ENCODE data around the gene PPP1R2B.

PPP1R2B gene

DNA sequence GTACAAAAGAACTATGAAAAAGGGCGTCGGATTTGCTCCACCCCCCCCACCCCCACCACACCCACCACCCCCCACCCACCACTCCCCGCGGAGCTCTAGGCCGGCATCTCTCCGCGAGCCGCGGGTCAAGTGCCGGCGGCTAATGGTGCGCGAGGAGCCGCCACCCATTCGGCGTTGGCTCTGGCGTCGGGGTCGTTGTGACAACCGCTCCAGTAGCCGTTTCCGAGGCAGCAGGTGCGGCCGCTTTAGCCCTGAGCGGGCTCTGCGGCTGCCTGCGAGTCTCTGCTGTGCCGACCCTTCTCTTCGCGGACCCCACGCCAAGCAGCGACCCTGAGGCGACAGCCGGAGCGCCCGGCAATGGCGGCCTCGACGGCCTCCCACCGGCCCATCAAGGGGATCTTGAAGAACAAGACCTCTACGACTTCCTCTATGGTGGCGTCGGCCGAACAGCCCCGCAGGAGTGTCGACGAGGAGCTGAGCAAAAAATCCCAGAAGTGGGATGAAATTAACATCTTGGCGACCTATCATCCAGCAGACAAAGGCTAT, at the start of gene PPP1R2B:
TSS of gene PPP1R2B (plus strand) at position 90 of the 546 bp plus-strand sequence. CDS start at position 358, 268 bp downstream.
- H3K9ac ChIP-seq (ENCODE audit: low read depth, low read length): no peak within 1 kb of the TSS
- H3K4me1 ChIP-seq (ENCODE audit: insufficient read depth, low read length): no peaks in the 10 kb centered on the region
- H3K36me3 ChIP-seq (ENCODE audit: insufficient read depth, low read length): no peaks in the 10 kb centered on the region
- H3K9me3 ChIP-seq (ENCODE audit: control insufficient read depth, insufficient read depth, low read length): peaks cover 3% of the 10 kb centered on the region; the same call in 1 of the 2 replicates

- H3K9me3 ChIP-seq (ENCODE audit: control insufficient read depth, insufficient read depth, low read length): no peaks in the 10 kb centered on the region; the same call in 1 of the 2 replicates
- H3K4me1 ChIP-seq (ENCODE audit: insufficient read depth, low read length): peaks cover 72% of the 10 kb centered on the region
- no peaks in the 10 kb centered on the region for H3K36me3 ChIP-seq (ENCODE audit: insufficient read depth, low read length)
- H3K9ac ChIP-seq (ENCODE audit: low read depth, low read length): peak overlapping the region; percentile 19; the same call in 1 of the 2 replicates
Measured at GRCh38 chr5:156800929-156801328, 49.2 kb upstream of the PPP1R2B start.

DNA sequence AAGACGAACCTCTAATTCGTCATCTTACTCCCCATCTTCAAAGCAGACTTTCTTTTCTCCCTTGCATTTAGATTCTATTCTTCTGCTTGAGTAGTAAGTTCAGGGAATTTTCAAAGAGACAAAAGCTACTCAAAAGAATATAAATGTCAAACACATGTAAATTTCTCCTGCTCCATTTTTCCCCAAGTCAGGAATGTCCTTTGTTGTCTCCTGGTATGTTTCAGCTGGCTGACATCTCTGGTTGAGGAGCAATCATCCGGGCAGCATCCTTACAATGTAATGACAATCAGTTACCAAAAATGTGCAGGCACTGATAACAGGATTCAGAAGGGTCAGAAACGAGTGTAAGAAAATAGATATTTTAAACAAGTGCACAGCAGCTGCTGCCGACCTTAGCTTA, 47.6 kb upstream of the PPP1R2B start:
- Histone ChIP-seq H3K9me3 (ENCODE audit: control insufficient read depth, insufficient read depth, low read length) (no peaks in the 10 kb centered on the region; the same call in 1 of the 2 replicates), H3K9ac (ENCODE audit: low read depth, low read length) (peak overlapping the region; percentile 9; the same call in 1 of the 2 replicates), H3K4me1 (ENCODE audit: insufficient read depth, low read length) (peaks cover 60% of the 10 kb centered on the region), H3K36me3 (ENCODE audit: insufficient read depth, low read length) (no peaks in the 10 kb centered on the region)

DNA sequence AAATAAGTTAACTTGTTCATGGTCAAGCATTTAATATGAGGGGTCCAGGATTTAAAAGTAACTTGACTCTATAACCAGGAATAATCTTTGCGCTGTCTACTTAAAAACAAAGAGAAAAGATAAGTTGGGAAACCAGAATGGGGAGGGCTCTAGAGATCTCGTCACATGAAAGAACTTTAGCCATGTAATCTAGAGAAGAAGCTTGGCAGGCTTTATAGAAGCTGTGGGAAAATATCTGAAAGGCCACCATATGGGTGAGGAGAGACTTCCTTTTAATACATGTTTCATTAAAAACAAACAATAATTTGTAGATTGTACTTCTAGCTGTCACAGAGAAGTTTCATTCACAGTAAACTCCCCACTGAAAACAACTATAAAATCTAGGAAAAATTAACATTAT, 46.7 kb upstream of the PPP1R2B start:
- peaks cover 57% of the 10 kb centered on the region for H3K4me1 ChIP-seq (ENCODE audit: insufficient read depth, low read length)
- H3K9me3 ChIP-seq (ENCODE audit: control insufficient read depth, insufficient read depth, low read length): no peaks in the 10 kb centered on the region; the same call in 1 of the 2 replicates
- peak overlapping the region; percentile 9; the same call in 1 of the 2 replicates for H3K9ac ChIP-seq (ENCODE audit: low read depth, low read length)
- H3K36me3 ChIP-seq (ENCODE audit: insufficient read depth, low read length): no peaks in the 10 kb centered on the region

- Histone ChIP-seq H3K36me3 (ENCODE audit: insufficient read depth, low read length) (no peaks in the 10 kb centered on the region), H3K4me1 (ENCODE audit: insufficient read depth, low read length) (peaks cover 17% of the 10 kb centered on the region; the same call in 1 of the 2 replicates), H3K9me3 (ENCODE audit: control insufficient read depth, insufficient read depth, low read length) (no peaks in the 10 kb centered on the region), H3K9ac (ENCODE audit: low read depth, low read length) (no peak overlapping the region)
Measured at GRCh38 chr5:156812959-156813358, 37.1 kb upstream of the PPP1R2B start.

DNA sequence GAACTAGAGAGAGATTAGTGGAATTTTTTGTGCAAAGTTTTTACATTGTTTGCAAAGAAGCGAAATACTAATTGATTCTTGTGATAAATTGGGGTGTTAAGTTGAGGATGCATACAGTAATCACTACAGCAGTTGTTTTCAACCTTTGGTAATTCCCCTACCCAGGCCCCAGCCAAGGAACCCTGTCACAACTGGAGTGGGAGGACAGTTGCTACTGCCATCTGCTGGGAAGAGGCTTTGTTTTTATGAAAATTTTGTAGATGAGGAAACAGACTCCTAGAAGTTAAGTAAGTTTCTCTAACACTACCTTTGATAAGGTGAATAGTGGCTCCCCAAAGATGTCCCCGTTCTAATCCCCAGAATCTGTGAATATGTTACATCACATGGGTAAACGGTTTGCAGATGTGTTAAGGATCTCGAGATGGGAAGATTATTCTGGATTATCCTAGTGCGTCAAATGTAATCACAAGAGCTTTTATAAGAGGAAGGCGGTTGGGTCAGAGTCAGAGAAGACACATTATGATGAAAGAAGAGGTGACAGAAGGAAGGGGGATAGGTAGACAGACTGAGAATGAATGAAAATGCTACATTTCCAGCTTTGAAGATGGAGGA, 34.0 kb upstream of the PPP1R2B start:
- Histone ChIP-seq H3K9me3 (ENCODE audit: control insufficient read depth, insufficient read depth, low read length) (no peaks in the 10 kb centered on the region), H3K9ac (ENCODE audit: low read depth, low read length) (no peak overlapping the region), H3K4me1 (ENCODE audit: insufficient read depth, low read length) (peaks cover 31% of the 10 kb centered on the region)

GRCh38 chr5:156819537-156819936, 30.6 kb upstream of the PPP1R2B start:
- Histone ChIP-seq H3K36me3 (ENCODE audit: insufficient read depth, low read length) (no peaks in the 10 kb centered on the region), H3K9ac (ENCODE audit: low read depth, low read length) (no peak overlapping the region), H3K4me1 (ENCODE audit: insufficient read depth, low read length) (peaks cover 25% of the 10 kb centered on the region), H3K9me3 (ENCODE audit: control insufficient read depth, insufficient read depth, low read length) (no peaks in the 10 kb centered on the region)

More for the DNA sequence above, 34.0 kb upstream of the PPP1R2B start:
- H3K36me3 ChIP-seq (ENCODE audit: insufficient read depth, low read length): no peaks in the 10 kb centered on the region

DNA sequence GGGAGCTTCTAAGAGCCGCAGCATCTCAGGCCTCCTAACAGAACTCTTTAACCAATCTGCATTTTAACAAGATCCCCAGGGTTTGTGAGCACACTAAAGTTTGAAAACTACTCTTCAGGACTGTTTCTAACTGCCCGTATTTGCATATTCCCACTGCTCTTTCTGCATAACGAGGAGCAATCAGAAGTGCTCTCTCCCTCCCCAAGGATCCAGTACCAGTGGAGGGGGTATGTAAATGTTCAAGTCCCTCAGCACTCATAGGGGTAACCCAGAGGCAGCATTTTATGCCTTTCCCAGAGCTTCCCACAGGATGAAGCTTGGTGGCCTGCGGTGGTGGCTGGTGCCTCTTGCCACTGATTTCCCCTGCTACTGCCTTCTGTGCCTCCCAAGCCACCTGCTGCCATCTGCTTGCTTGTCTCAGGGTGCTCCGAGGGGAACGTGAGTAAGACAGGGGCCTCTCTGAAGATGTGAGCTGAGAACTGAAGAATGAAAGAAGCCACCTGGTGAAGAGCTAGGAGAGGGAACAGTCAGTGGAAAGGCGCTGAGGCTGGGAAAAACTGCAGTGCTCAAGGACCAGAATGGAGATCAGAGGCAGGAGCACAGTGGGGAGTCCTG, 30.0 kb upstream of the PPP1R2B start:
- H3K9me3 ChIP-seq (ENCODE audit: control insufficient read depth, insufficient read depth, low read length): no peaks in the 10 kb centered on the region
- H3K4me1 ChIP-seq (ENCODE audit: insufficient read depth, low read length): peaks cover 29% of the 10 kb centered on the region
- no peaks in the 10 kb centered on the region for H3K36me3 ChIP-seq (ENCODE audit: insufficient read depth, low read length)
- H3K9ac ChIP-seq (ENCODE audit: low read depth, low read length): no peak overlapping the region

DNA sequence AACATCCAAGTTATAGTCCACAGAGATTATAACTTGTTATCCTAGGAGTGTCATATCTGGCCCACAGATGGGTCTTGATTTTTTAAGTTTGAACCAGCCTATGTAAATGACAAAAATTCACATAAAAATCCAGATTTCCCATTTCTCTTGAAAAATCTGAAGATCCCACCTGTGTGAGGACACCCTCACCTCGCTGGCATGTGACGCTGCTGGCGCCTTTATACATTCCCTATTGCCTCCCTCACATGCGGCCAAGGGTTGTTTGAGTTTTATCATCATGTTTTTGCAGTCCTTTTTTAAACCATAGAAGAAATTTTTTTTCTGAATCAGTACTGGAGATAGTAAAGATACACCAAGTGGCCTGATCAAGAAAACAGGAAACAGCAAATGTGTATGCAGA, 25.9 kb upstream of the PPP1R2B start:
- Histone ChIP-seq H3K9me3 (ENCODE audit: control insufficient read depth, insufficient read depth, low read length) (no peaks in the 10 kb centered on the region), H3K4me1 (ENCODE audit: insufficient read depth, low read length) (peaks cover 33% of the 10 kb centered on the region), H3K9ac (ENCODE audit: low read depth, low read length) (no peak overlapping the region), H3K36me3 (ENCODE audit: insufficient read depth, low read length) (no peaks in the 10 kb centered on the region)

- peaks cover 30% of the 10 kb centered on the region for H3K4me1 ChIP-seq (ENCODE audit: insufficient read depth, low read length)
- H3K36me3 ChIP-seq (ENCODE audit: insufficient read depth, low read length): no peaks in the 10 kb centered on the region
- no peaks in the 10 kb centered on the region for H3K9me3 ChIP-seq (ENCODE audit: control insufficient read depth, insufficient read depth, low read length)
- H3K9ac ChIP-seq (ENCODE audit: low read depth, low read length): no peak overlapping the region
Measured at GRCh38 chr5:156824800-156825199, 25.3 kb upstream of the PPP1R2B start.

- Histone ChIP-seq H3K9me3 (ENCODE audit: control insufficient read depth, insufficient read depth, low read length) (no peaks in the 10 kb centered on the region), H3K4me1 (ENCODE audit: insufficient read depth, low read length) (peaks cover 23% of the 10 kb centered on the region), H3K36me3 (ENCODE audit: insufficient read depth, low read length) (no peaks in the 10 kb centered on the region), H3K9ac (ENCODE audit: low read depth, low read length) (no peak overlapping the region)
Measured at GRCh38 chr5:156825688-156826087, 24.4 kb upstream of the PPP1R2B start.

DNA sequence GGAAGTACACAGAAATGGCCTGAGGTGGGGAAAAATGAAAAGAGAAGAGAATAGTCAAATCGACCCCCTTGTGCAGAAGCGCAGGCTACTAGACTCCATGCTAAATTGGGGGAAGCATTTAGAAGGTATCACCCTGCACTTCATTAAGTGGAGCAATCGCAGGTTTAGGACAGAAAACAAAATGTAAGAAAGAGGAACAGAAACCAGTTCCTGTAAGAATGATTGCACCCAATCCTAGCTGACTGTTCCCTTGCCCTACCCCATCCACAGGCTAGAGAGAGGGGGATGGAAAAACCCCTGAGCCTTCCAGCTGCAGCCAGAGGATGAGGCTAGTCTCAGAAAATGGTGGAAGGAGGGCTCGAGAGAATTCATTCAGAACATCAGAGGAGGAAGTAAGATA, 23.9 kb upstream of the PPP1R2B start:
- Histone ChIP-seq H3K4me1 (ENCODE audit: insufficient read depth, low read length) (peaks cover 18% of the 10 kb centered on the region), H3K9ac (ENCODE audit: low read depth, low read length) (no peak overlapping the region), H3K36me3 (ENCODE audit: insufficient read depth, low read length) (no peaks in the 10 kb centered on the region), H3K9me3 (ENCODE audit: control insufficient read depth, insufficient read depth, low read length) (no peaks in the 10 kb centered on the region)

GRCh38 chr5:156834916-156835315, 15.2 kb upstream of the PPP1R2B start:
- Histone ChIP-seq H3K36me3 (ENCODE audit: insufficient read depth, low read length) (no peaks in the 10 kb centered on the region), H3K9ac (ENCODE audit: low read depth, low read length) (no peak overlapping the region), H3K9me3 (ENCODE audit: control insufficient read depth, insufficient read depth, low read length) (no peaks in the 10 kb centered on the region), H3K4me1 (ENCODE audit: insufficient read depth, low read length) (peaks cover 5% of the 10 kb centered on the region; the same call in 1 of the 2 replicates)

DNA sequence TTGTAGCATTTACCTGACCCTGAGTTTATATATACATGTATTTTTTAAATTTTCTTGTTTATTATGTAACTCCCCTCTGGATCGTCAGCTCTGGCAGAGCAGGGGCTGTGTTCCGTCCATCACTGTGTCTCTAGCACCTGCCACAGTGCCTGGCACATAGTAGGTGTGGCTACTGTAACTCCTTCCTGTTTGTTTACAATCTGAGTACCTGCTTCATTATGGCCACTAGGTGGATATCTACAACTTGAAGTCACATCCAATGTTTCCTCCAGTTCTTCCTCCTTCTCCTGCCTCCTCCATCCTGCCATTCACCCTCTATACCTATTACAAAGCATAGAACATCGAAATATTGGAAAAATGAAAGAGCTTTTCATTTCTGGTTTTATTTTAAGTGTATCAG, 14.2 kb upstream of the PPP1R2B start:
- Histone ChIP-seq H3K4me1 (ENCODE audit: insufficient read depth, low read length) (peaks cover 5% of the 10 kb centered on the region; the same call in 1 of the 2 replicates), H3K9ac (ENCODE audit: low read depth, low read length) (no peak overlapping the region), H3K36me3 (ENCODE audit: insufficient read depth, low read length) (no peaks in the 10 kb centered on the region), H3K9me3 (ENCODE audit: control insufficient read depth, insufficient read depth, low read length) (no peaks in the 10 kb centered on the region)

DNA sequence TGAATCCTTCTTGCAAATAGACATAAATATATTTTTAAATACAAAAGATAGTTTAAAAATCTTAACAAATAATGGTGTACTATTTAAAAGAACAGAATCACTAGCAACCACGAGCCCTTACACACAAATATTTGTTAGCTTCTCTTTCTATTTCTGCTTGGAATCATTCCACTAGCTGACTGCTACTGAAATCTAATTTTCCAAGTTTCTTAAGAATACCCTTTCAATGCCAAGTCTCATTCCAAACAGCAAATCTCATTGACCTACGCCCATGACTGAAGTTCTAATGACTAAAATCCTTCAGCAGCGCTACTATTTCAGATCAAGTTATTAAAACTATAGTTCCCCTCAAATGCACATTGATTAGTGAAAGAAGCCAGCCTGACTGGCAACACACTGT, 13.2 kb upstream of the PPP1R2B start:
- H3K9ac ChIP-seq (ENCODE audit: low read depth, low read length): no peak overlapping the region
- H3K4me1 ChIP-seq (ENCODE audit: insufficient read depth, low read length): peaks cover 5% of the 10 kb centered on the region; the same call in 1 of the 2 replicates
- H3K36me3 ChIP-seq (ENCODE audit: insufficient read depth, low read length): no peaks in the 10 kb centered on the region
- H3K9me3 ChIP-seq (ENCODE audit: control insufficient read depth, insufficient read depth, low read length): no peaks in the 10 kb centered on the region
